ENCODE data around the gene NRG2. TPM values are rescaled to one million over a fixed set of nuclear protein-coding genes. Genes with fewer than 3 reads are reported as not detected.

Gene NRG2
- total RNA-seq, 4 donors from 2014 or later = 2.5 to 21.2 (median 4.5) TPM; not detected in 1

GRCh38 chr5:139955053-139955605, 88.0 kb downstream of the NRG2 start:
- no peaks in the 10 kb centered on the region for H3K36me3 ChIP-seq
- no peak overlapping the region for H3K27ac ChIP-seq
- TF ChIP-seq CTCF (IDR thresholded peaks at IDR 0.05) = no peak
- no peaks in the 10 kb centered on the region for H3K27me3 ChIP-seq
- no peaks in the 10 kb centered on the region for H3K9me3 ChIP-seq
- H3K4me3 ChIP-seq = no peak overlapping the region
- no peaks in the 10 kb centered on the region for H3K4me1 ChIP-seq
- intact Hi-C loops (cut with DNase I; ENCODE audit: low total_unique reads) = no loop called here
- DNase-seq = no peak

- H3K4me1 ChIP-seq = no peaks in the 10 kb centered on the region
- no peaks in the 10 kb centered on the region for H3K36me3 ChIP-seq
- intact Hi-C loops (cut with DNase I; ENCODE audit: low total_unique reads) = no loop called here
- TF ChIP-seq CTCF (IDR thresholded peaks at IDR 0.05) = no peak
- TF ChIP-seq POLR2A (IDR thresholded peaks at IDR 0.05) = no peak
- DNase-seq = no peak
- H3K27ac ChIP-seq = no peak overlapping the region
- H3K9me3 ChIP-seq = no peaks in the 10 kb centered on the region
- H3K27me3 ChIP-seq = no peaks in the 10 kb centered on the region
- no peak overlapping the region for H3K4me3 ChIP-seq
These were observed 88.6 kb downstream of the NRG2 start for GRCh38 chr5:139954462-139954861.

- Histone ChIP-seq H3K27ac (no peak overlapping the region), H3K4me1 (no peaks in the 10 kb centered on the region), H3K27me3 (no peaks in the 10 kb centered on the region), H3K4me3 (no peak overlapping the region), H3K36me3 (no peaks in the 10 kb centered on the region), H3K9me3 (no peaks in the 10 kb centered on the region)
- intact Hi-C loops (cut with DNase I; ENCODE audit: low total_unique reads) = no loop called here
- TF ChIP-seq CTCF (IDR thresholded peaks at IDR 0.05) = no peak
- DNase-seq = no peak
These were observed 89.1 kb downstream of the NRG2 start for GRCh38 chr5:139954022-139954421.

GRCh38 chr5:139952574-139952973, 90.5 kb downstream of the NRG2 start:
- intact Hi-C loops (cut with DNase I; ENCODE audit: low total_unique reads) = no loop called here
- H3K27ac ChIP-seq = no peak overlapping the region
- no peaks in the 10 kb centered on the region for H3K27me3 ChIP-seq
- H3K36me3 ChIP-seq = no peaks in the 10 kb centered on the region
- no peak overlapping the region for H3K4me3 ChIP-seq
- no peaks in the 10 kb centered on the region for H3K9me3 ChIP-seq
- H3K4me1 ChIP-seq = no peaks in the 10 kb centered on the region
- DNase-seq = no peak
- TF ChIP-seq CTCF (IDR thresholded peaks at IDR 0.05) = no peak
- TF ChIP-seq POLR2A (IDR thresholded peaks at IDR 0.05) = no peak

- Histone ChIP-seq H3K9me3 (no peaks in the 10 kb centered on the region), H3K36me3 (no peaks in the 10 kb centered on the region), H3K27me3 (no peaks in the 10 kb centered on the region), H3K4me3 (no peak overlapping the region), H3K27ac (no peak overlapping the region), H3K4me1 (no peaks in the 10 kb centered on the region)
- no peak for DNase-seq
- intact Hi-C loops (cut with DNase I; ENCODE audit: low total_unique reads) = no loop called here
- TF ChIP-seq POLR2A (IDR thresholded peaks at IDR 0.05) (no peak), CTCF (IDR thresholded peaks at IDR 0.05) (no peak)
These were observed 91.1 kb downstream of the NRG2 start for GRCh38 chr5:139951983-139952382.

Measured in uterus (tissue), 4 donors.